IMR-90 (cell line): ENCODE measurements around the gene PANK2. TPM values are rescaled to one million over a fixed set of nuclear protein-coding genes. Genes with fewer than 3 reads are reported as not detected.

Experiments used
- ATAC-seq: fragments of 200-7000 bp; cut with Tn5 transposase; 2 replicates; pipeline ENCODE4 v1.9.1; 2020; ENCODE audit warnings: low read depth, mild to moderate bottlenecking, moderate library complexity
- BruUV-seq: library from RNA; stranded (reverse); fragments of 400-500 nt; replicated peaks from 2 replicates; lab custom pipeline; 2021; lab: Mats Ljungman, UMichigan
- CTCF ChIA-PET: fragments of 300-600 bp; formaldehyde crosslinking; extraction: SDS; loops from one replicate; lab custom pipeline; 2021; ENCODE audit warnings: antibody characterized with exemption; lab: Yijun Ruan, JAX
- POLR2A ChIA-PET: fragments of 300-600 bp; sonication (Branson Sonifier 250); formaldehyde crosslinking; loops from one replicate; lab custom pipeline; 2022; ENCODE audit warnings: antibody characterized with exemption; ENCODE audit not compliant: unreplicated experiment; lab: Charles Lee
- DNase-seq: peaks from one replicate; pipeline ENCODE4 v3.0.0; 2013
- H2AFZ ChIP-seq: replicated peaks from 2 replicates; pipeline ENCODE3; 2013; ENCODE audit warnings: low read length, mild to moderate bottlenecking; ENCODE audit not compliant: poor library complexity
- H2AK5ac ChIP-seq: 2 replicates; pipeline ENCODE4 v1.6.1; 2013; ENCODE audit warnings: low read depth, low read length, inconsistent platforms
- H2AK9ac ChIP-seq: replicated peaks from 2 replicates; pipeline ENCODE3; 2013; ENCODE audit warnings: mild to moderate bottlenecking, low read depth, low read length, moderate library complexity; ENCODE audit not compliant: poor library complexity
- H2BK120ac ChIP-seq: 2 replicates; pipeline ENCODE4 v1.6.1; 2013; ENCODE audit warnings: low read depth, low read length, inconsistent platforms
- H2BK15ac ChIP-seq: 3 replicates; pipeline ENCODE4 v1.6.1; 2013; ENCODE audit warnings: low read depth, low read length, inconsistent platforms
- H2BK20ac ChIP-seq: 2 replicates; pipeline ENCODE4 v1.6.1; 2013; ENCODE audit warnings: low read depth, mild to moderate bottlenecking, inconsistent platforms, low read length, moderate library complexity
- H2BK5ac ChIP-seq: 2 replicates; pipeline ENCODE4 v1.6.1; 2013; ENCODE audit warnings: mild to moderate bottlenecking, low read depth, low read length, inconsistent platforms; ENCODE audit not compliant: poor library complexity, severe bottlenecking
- H3K14ac ChIP-seq: replicated peaks from 2 replicates; pipeline ENCODE4 v1.6.1; 2013; ENCODE audit warnings: low read depth, low read length, inconsistent platforms
- H3K18ac ChIP-seq: 2 replicates; pipeline ENCODE4 v1.6.1; 2013; ENCODE audit warnings: low read depth, low read length, control low read depth
- H3K23ac ChIP-seq: 2 replicates; pipeline ENCODE4 v1.6.1; 2013; ENCODE audit warnings: low read depth, low read length, inconsistent platforms
- H3K27ac ChIP-seq: 2 replicates; pipeline ENCODE4 v1.5.1; 2013; ENCODE audit warnings: mild to moderate bottlenecking, control low read depth, low read length; ENCODE audit not compliant: insufficient read depth
- H3K27me3 ChIP-seq: 2 replicates; pipeline ENCODE4 v1.6.1; 2013; ENCODE audit warnings: low read length; ENCODE audit not compliant: control insufficient read depth, insufficient read depth
- H3K36me3 ChIP-seq: 2 replicates; pipeline ENCODE4 v1.6.1; 2013; ENCODE audit warnings: low read length, mixed read lengths; ENCODE audit not compliant: control insufficient read depth, insufficient read depth
- H3K4ac ChIP-seq: 2 replicates; pipeline ENCODE4 v1.6.1; 2013; ENCODE audit warnings: low read depth, low read length, inconsistent platforms
- H3K4me1 ChIP-seq: 2 replicates; pipeline ENCODE4 v1.6.1; 2013; ENCODE audit warnings: low read length, mixed read lengths; ENCODE audit not compliant: control insufficient read depth, insufficient read depth
- H3K4me2 ChIP-seq: 2 replicates; pipeline ENCODE4 v1.6.1; 2013; ENCODE audit warnings: low read depth, mild to moderate bottlenecking, control low read depth, low read length, moderate library complexity
- H3K4me3 ChIP-seq: 2 replicates; pipeline ENCODE4 v1.5.1; 2013; ENCODE audit warnings: low read depth, mild to moderate bottlenecking, control low read depth, low read length, moderate library complexity; ENCODE audit not compliant: insufficient read depth
- H3K56ac ChIP-seq: 2 replicates; pipeline ENCODE4 v1.6.1; 2013; ENCODE audit warnings: low read length, inconsistent platforms; ENCODE audit not compliant: insufficient read depth; ENCODE audit errors: extremely low read depth
- H3K79me1 ChIP-seq, 2 experiments: 2 replicates each; pipeline ENCODE4 v1.6.1; 2013; ENCODE audit warnings: low read length in 2 of 2, inconsistent platforms in 1 of 2, low read depth in 1 of 2
- H3K9ac ChIP-seq: 2 replicates; pipeline ENCODE4 v1.6.1; 2013; ENCODE audit warnings: low read depth, low read length, control low read depth
- H3K9me1 ChIP-seq: 2 replicates; pipeline ENCODE4 v1.6.1; 2013; ENCODE audit warnings: low read length, inconsistent platforms; ENCODE audit not compliant: insufficient read depth
- H3K9me3 ChIP-seq: 2 replicates; pipeline ENCODE4 v1.6.1; 2013; ENCODE audit warnings: low read length; ENCODE audit not compliant: control insufficient read depth, insufficient read depth
- H4K20me1 ChIP-seq: 2 replicates; pipeline ENCODE4 v1.6.1; 2013; ENCODE audit warnings: low read length, inconsistent platforms; ENCODE audit not compliant: insufficient read depth
- H4K5ac ChIP-seq: 2 replicates; pipeline ENCODE4 v1.6.1; 2013; ENCODE audit warnings: mild to moderate bottlenecking, low read depth, low read length, control low read depth
- H4K8ac ChIP-seq, 2 experiments: 2 replicates each; pipeline ENCODE4 v1.6.1; 2013; ENCODE audit warnings: low read depth in 2 of 2, low read length in 2 of 2, control low read depth in 1 of 2, inconsistent platforms in 1 of 2
- H4K91ac ChIP-seq: 2 replicates; pipeline ENCODE4 v1.6.1; 2013; ENCODE audit warnings: low read depth, low read length, inconsistent platforms; ENCODE audit not compliant: insufficient read depth
- BHLHE40 ChIP-seq: fragments of 150-350 bp; IDR thresholded peaks from 2 replicates; pipeline ENCODE4 v1.6.1; 2016; ENCODE audit warnings: mild to moderate bottlenecking, low read depth, low read length
- CEBPB ChIP-seq: IDR thresholded peaks from 2 replicates; pipeline ENCODE4 v1.6.1; 2012; ENCODE audit warnings: low read depth, low read length, improper control_type of control experiment
- CHD1 ChIP-seq: IDR thresholded peaks from 2 replicates; pipeline ENCODE4 v1.6.1; 2012; ENCODE audit warnings: low read depth, low read length, improper control_type of control experiment
- FOS ChIP-seq: fragments of 150-350 bp; IDR thresholded peaks from 2 replicates; pipeline ENCODE4 v1.6.1; 2016; ENCODE audit warnings: low read depth, low read length
- MAFK ChIP-seq: IDR thresholded peaks from 2 replicates; pipeline ENCODE4 v1.6.1; 2012; ENCODE audit warnings: low read depth, low read length, improper control_type of control experiment
- MAZ ChIP-seq: IDR thresholded peaks from 2 replicates; pipeline ENCODE4 v1.6.1; 2012; ENCODE audit warnings: low read depth, mild to moderate bottlenecking, low read length, improper control_type of control experiment, moderate library complexity, borderline replicate concordance
- MXI1 ChIP-seq: IDR thresholded peaks from 2 replicates; pipeline ENCODE4 v1.6.1; 2012; ENCODE audit warnings: low read depth, mild to moderate bottlenecking, low read length, moderate library complexity, borderline replicate concordance
- NFE2L2 ChIP-seq: fragments of 150-350 bp; IDR thresholded peaks from 2 replicates; pipeline ENCODE4 v1.6.1; 2016; ENCODE audit warnings: low read depth, mild to moderate bottlenecking, low read length
- POLR2A ChIP-seq: IDR thresholded peaks from 2 replicates; pipeline ENCODE4 v1.6.1; 2012; ENCODE audit warnings: mild to moderate bottlenecking, low read depth, low read length
- RAD21 ChIP-seq: IDR thresholded peaks from 2 replicates; pipeline ENCODE4 v1.6.1; 2012; ENCODE audit warnings: low read length, improper control_type of control experiment
- RCOR1 ChIP-seq: IDR thresholded peaks from 2 replicates; pipeline ENCODE4 v1.6.1; 2012; ENCODE audit warnings: mild to moderate bottlenecking, low read length, improper control_type of control experiment; ENCODE audit not compliant: insufficient replicate concordance
- RFX5 ChIP-seq: IDR thresholded peaks from 2 replicates; pipeline ENCODE4 v1.8.0; 2012; ENCODE audit warnings: low read depth, mild to moderate bottlenecking, low read length, moderate library complexity
- SMC3 ChIP-seq: fragments of 150-350 bp; IDR thresholded peaks from 2 replicates; pipeline ENCODE4 v1.6.1; 2016; ENCODE audit warnings: low read depth, mild to moderate bottlenecking, antibody characterized with exemption, low read length, moderate library complexity
- WGBS, 2 experiments: methylation state at CpG; one replicate each; pipeline versions ENCODE4 v1.1.5 to v1.1.7; 2013; ENCODE audit warnings: missing lambda C conversion rate in 2 of 2; ENCODE audit not compliant: insufficient read length in 1 of 2; ENCODE audit errors: extremely low coverage in 2 of 2; 5-methylcytosine and 5-hydroxymethylcytosine counted together
- dilution Hi-C: fragments of 300-500 bp; cut with HindIII; formaldehyde crosslinking; loops from one replicate; pipeline ENCODE4 v1.14.3; 2018; ENCODE audit warnings: low sequenced_read_pairs; ENCODE audit not compliant: unreplicated experiment
- in situ Hi-C: fragments of 300-500 bp; cut with MboI; formaldehyde crosslinking; loops from 3 replicates; pipeline ENCODE4 v1.14.3; 2019; ENCODE audit warnings: low sequenced_read_pairs, inconsistent platforms, mixed read lengths
- intact Hi-C: fragments of 100-400 bp; cut with micrococcal nuclease; formaldehyde crosslinking; loops from 2 replicates; pipeline ENCODE4 v1.10.0; 2022
- polyA plus RNA-seq, 3 experiments: library from polyadenylated mRNA; depleted of rRNA; stranded (reverse); fragments of >200 nt; gene quantifications; 2 replicates each; pipeline ENCODE4 v1.2.3, GENCODE V29; 2012; ENCODE audit warnings: low replicate concordance in 1 of 3
- total RNA-seq: library from RNA; depleted of rRNA; stranded (reverse); fragments of >200 nt; gene quantifications from 2 replicates; pipeline ENCODE4 v1.2.3, GENCODE V29; 2012
- TF ChIP-seq, protein P1 (sequence below): conservative IDR thresholded peaks from 2 replicates; pipeline ENCODE4 v1.5.1; 2012; ENCODE audit warnings: mild to moderate bottlenecking, low read depth, low read length, improper control_type of control experiment
- TF ChIP-seq, protein P2 (sequence below): fragments of 150-350 bp; IDR thresholded peaks from 2 replicates; pipeline ENCODE4 v1.6.1; 2017; ENCODE audit warnings: mild to moderate bottlenecking, antibody characterized with exemption, low read length, low read depth
- TF ChIP-seq, protein P3 (sequence below): fragments of 150-350 bp; IDR thresholded peaks from 2 replicates; pipeline ENCODE4 v1.6.1; 2016; ENCODE audit warnings: low read depth, mild to moderate bottlenecking, low read length, moderate library complexity, borderline replicate concordance

Gene PANK2
- total and polyA plus RNA-seq, 2 of the 4 experiments (the other 2 are of a cell fraction) = 17.7 to 28.1 TPM

DNA sequence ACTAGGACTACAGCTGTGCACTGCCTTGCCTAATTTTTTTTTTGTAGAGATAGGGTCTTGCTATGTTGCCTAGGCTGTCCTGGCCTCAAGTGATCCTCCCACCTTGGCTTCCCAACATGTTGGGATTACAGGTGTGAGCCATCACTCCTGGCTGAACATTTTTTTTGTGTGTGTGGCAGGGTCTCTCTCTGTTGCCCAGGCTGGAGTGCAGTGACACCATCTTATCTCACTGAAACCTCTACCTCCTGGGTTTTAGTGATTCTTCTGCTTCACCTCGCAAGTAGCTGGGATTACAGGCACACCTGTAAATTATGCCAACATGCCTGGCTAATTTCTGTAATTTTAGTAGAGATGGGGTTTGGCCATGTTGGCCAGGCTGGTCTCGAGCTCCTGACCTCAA is 25.3 kb downstream of the PANK2 start:
- Histone ChIP-seq H3K18ac (no peak overlapping the region), H3K14ac (no peak overlapping the region), H3K4ac (no peak overlapping the region), H3K9ac (no peak overlapping the region), H4K91ac (no peak overlapping the region), H3K4me1 (peaks cover 5% of the 10 kb centered on the region), H2BK15ac (no peak overlapping the region), H2AFZ (no peak overlapping the region), H3K79me1 (peaks cover 33 to 61% of the 10 kb centered on the region in 2 experiments), H2BK120ac (no peak overlapping the region), H2AK9ac (no peak overlapping the region), H3K9me1 (peaks cover 6% of the 10 kb centered on the region), H2BK5ac (no peak overlapping the region), H3K27me3 (no peaks in the 10 kb centered on the region), H4K5ac (no peak overlapping the region), H3K27ac (no peak overlapping the region), H4K8ac (no peak overlapping the region), H3K56ac (no peak overlapping the region), H4K20me1 (peaks cover 70% of the 10 kb centered on the region), H3K4me2 (no peak overlapping the region), H3K23ac (no peak overlapping the region), H3K4me3 (no peak overlapping the region), H2AK5ac (no peak overlapping the region), H3K9me3 (no peaks in the 10 kb centered on the region), H3K36me3 (peaks cover 44% of the 10 kb centered on the region), H2BK20ac (no peak overlapping the region)
- dilution Hi-C loops = no loop called here
- in situ Hi-C loops = no loop called here
- DNase-seq (no peak), ATAC-seq (no peak)
- CTCF ChIA-PET = interaction anchor here (0.6 kb wide), 1 partner anchor 113 kb away, joined by 3 read pairs; no protein-coding TSS in a partner anchor
- no TSS peak for BruUV-seq
- intact Hi-C loops = no loop called here
- POLR2A ChIA-PET = no interaction called here
- WGBS, 2 experiments = no CpG with 5 or more reads among the region's 2 CpGs
- TF ChIP-seq, protein P1, sequence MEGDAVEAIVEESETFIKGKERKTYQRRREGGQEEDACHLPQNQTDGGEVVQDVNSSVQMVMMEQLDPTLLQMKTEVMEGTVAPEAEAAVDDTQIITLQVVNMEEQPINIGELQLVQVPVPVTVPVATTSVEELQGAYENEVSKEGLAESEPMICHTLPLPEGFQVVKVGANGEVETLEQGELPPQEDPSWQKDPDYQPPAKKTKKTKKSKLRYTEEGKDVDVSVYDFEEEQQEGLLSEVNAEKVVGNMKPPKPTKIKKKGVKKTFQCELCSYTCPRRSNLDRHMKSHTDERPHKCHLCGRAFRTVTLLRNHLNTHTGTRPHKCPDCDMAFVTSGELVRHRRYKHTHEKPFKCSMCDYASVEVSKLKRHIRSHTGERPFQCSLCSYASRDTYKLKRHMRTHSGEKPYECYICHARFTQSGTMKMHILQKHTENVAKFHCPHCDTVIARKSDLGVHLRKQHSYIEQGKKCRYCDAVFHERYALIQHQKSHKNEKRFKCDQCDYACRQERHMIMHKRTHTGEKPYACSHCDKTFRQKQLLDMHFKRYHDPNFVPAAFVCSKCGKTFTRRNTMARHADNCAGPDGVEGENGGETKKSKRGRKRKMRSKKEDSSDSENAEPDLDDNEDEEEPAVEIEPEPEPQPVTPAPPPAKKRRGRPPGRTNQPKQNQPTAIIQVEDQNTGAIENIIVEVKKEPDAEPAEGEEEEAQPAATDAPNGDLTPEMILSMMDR = no peak
- TF ChIP-seq FOS (no peak), NFE2L2 (no peak), SMC3 (no peak), CHD1 (no peak), RFX5 (no peak), CEBPB (no peak), MAFK (no peak), RCOR1 (no peak), BHLHE40 (no peak), RAD21 (no peak), POLR2A (no peak), MAZ (no peak), MXI1 (no peak)
- TF ChIP-seq, protein P2, sequence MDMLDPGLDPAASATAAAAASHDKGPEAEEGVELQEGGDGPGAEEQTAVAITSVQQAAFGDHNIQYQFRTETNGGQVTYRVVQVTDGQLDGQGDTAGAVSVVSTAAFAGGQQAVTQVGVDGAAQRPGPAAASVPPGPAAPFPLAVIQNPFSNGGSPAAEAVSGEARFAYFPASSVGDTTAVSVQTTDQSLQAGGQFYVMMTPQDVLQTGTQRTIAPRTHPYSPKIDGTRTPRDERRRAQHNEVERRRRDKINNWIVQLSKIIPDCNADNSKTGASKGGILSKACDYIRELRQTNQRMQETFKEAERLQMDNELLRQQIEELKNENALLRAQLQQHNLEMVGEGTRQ = no peak
- TF ChIP-seq, protein P3, sequence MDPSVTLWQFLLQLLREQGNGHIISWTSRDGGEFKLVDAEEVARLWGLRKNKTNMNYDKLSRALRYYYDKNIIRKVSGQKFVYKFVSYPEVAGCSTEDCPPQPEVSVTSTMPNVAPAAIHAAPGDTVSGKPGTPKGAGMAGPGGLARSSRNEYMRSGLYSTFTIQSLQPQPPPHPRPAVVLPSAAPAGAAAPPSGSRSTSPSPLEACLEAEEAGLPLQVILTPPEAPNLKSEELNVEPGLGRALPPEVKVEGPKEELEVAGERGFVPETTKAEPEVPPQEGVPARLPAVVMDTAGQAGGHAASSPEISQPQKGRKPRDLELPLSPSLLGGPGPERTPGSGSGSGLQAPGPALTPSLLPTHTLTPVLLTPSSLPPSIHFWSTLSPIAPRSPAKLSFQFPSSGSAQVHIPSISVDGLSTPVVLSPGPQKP = no peak
